ENCODE results near the gene RGS6. TPM values are rescaled to one million over a fixed set of nuclear protein-coding genes. Genes with fewer than 3 reads are reported as not detected.
A peak's percentile ranks its signal among the peaks of the same experiment; 100 is the strongest.

The RGS6 gene
- total and polyA plus RNA-seq, 2 experiments from 2014 or later = 0.86 to 0.95 TPM

- H3K4me3 ChIP-seq = no peak overlapping the region
- H3K27ac ChIP-seq = peak overlapping the region; percentile 53
- H3K27me3 ChIP-seq = no peaks in the 10 kb centered on the region
- peak in 1 of 2 donors; percentile 18 for DNase-seq (ENCODE audit: low read depth in 1 of 2, low spot score in 1 of 2)
- H3K9me3 ChIP-seq (ENCODE audit: low read depth) = no peaks in the 10 kb centered on the region
- peaks cover 8% of the 10 kb centered on the region for H3K4me1 ChIP-seq (ENCODE audit: low read depth)
- no peaks in the 10 kb centered on the region for H3K36me3 ChIP-seq
- TF ChIP-seq CTCF (IDR thresholded peaks at IDR 0.05; ENCODE audit: low read depth, low read length) = no peak
Observed at GRCh38 chr14:72599579-72600470, 667.6 kb downstream of the RGS6 start.

GRCh38 chr14:72600551-72601330, 668.5 kb downstream of the RGS6 start:
- Histone ChIP-seq H3K27me3 (no peaks in the 10 kb centered on the region), H3K36me3 (no peaks in the 10 kb centered on the region), H3K9me3 (ENCODE audit: low read depth) (no peaks in the 10 kb centered on the region), H3K27ac (no peak overlapping the region), H3K4me1 (ENCODE audit: low read depth) (peaks cover 8% of the 10 kb centered on the region), H3K4me3 (no peak overlapping the region)
- DNase-seq (ENCODE audit: low read depth in 1 of 2, low spot score in 1 of 2) = no peak
- TF ChIP-seq CTCF (IDR thresholded peaks at IDR 0.05; ENCODE audit: low read depth, low read length) = no peak

GRCh38 chr14:72603639-72604038, 671.4 kb downstream of the RGS6 start:
- no peak overlapping the region for H3K4me3 ChIP-seq
- TF ChIP-seq CTCF (IDR thresholded peaks at IDR 0.05; ENCODE audit: low read depth, low read length) = no peak

GRCh38 chr14:72604133-72604532, 671.9 kb downstream of the RGS6 start:
- no peaks in the 10 kb centered on the region for H3K36me3 ChIP-seq
- no peak overlapping the region for H3K4me3 ChIP-seq
- no peak for DNase-seq (ENCODE audit: low read depth in 1 of 2, low spot score in 1 of 2)
- no peak for TF ChIP-seq CTCF (IDR thresholded peaks at IDR 0.05; ENCODE audit: low read depth, low read length)
- H3K9me3 ChIP-seq (ENCODE audit: low read depth) = no peaks in the 10 kb centered on the region
- H3K27ac ChIP-seq = no peak overlapping the region
- peaks cover 8% of the 10 kb centered on the region for H3K4me1 ChIP-seq (ENCODE audit: low read depth)
- H3K27me3 ChIP-seq = no peaks in the 10 kb centered on the region

More at GRCh38 chr14:72603639-72604038, 671.4 kb downstream of the RGS6 start:
- DNase-seq (ENCODE audit: low read depth in 1 of 2, low spot score in 1 of 2) = peak in 1 of 2 donors; percentile 32
- no peaks in the 10 kb centered on the region for H3K27me3 ChIP-seq
- H3K36me3 ChIP-seq = no peaks in the 10 kb centered on the region
- H3K9me3 ChIP-seq (ENCODE audit: low read depth) = no peaks in the 10 kb centered on the region
- no peak overlapping the region for H3K27ac ChIP-seq
- H3K4me1 ChIP-seq (ENCODE audit: low read depth) = peaks cover 8% of the 10 kb centered on the region

GRCh38 chr14:72605096-72605920, 673.1 kb downstream of the RGS6 start:
- DNase-seq (ENCODE audit: low read depth in 1 of 2, low spot score in 1 of 2) = no peak
- no peaks in the 10 kb centered on the region for H3K36me3 ChIP-seq
- no peaks in the 10 kb centered on the region for H3K27me3 ChIP-seq
- no peaks in the 10 kb centered on the region for H3K4me1 ChIP-seq (ENCODE audit: low read depth)
- TF ChIP-seq CTCF (IDR thresholded peaks at IDR 0.05; ENCODE audit: low read depth, low read length) = no peak
- no peak overlapping the region for H3K27ac ChIP-seq
- H3K9me3 ChIP-seq (ENCODE audit: low read depth) = no peaks in the 10 kb centered on the region
- no peak overlapping the region for H3K4me3 ChIP-seq

Data from cardiac muscle cell (in vitro differentiated cells and primary cell).